Thymus (tissue), 11 donors: ENCODE measurements around the gene HYLS1. TPM values are rescaled to one million over a fixed set of nuclear protein-coding genes. Genes with fewer than 3 reads are reported as not detected.
"Not testable (repeated sequence)": the region's sequence is repeated elsewhere in the genome, so short reads cannot be mapped to it uniquely, and the experiment has no call there.

ENCODE experiments used
- DNase-seq, 9 donors: peaks; one replicate each; pipeline ENCODE4 v3.0.0-alpha.2; 2013; ENCODE audit warnings: low spot score in 9 of 9, low read depth in 6 of 9, missing footprints in 1 of 9
- H3K27ac ChIP-seq, 2 donors: one replicate each; pipeline ENCODE4 v1.5.1; 2013; ENCODE audit warnings: control low read depth in 1 of 2, low read depth in 1 of 2, low read length in 1 of 2, mild to moderate bottlenecking in 1 of 2, moderate library complexity in 1 of 2
- H3K27me3 ChIP-seq, 2 donors: one replicate each; pipeline ENCODE4 v1.5.1; 2013; ENCODE audit warnings: low read length in 1 of 2; ENCODE audit not compliant: control insufficient read depth in 2 of 2, insufficient read depth in 1 of 2
- H3K36me3 ChIP-seq, 2 donors: one replicate each; pipeline ENCODE4 v1.5.1; 2013; ENCODE audit warnings: low read length in 1 of 2, mild to moderate bottlenecking in 1 of 2, moderate library complexity in 1 of 2; ENCODE audit not compliant: control insufficient read depth in 2 of 2, insufficient read depth in 2 of 2
- H3K4me1 ChIP-seq, 2 donors: one replicate each; pipeline ENCODE4 v1.5.1; 2013; ENCODE audit warnings: low read length in 2 of 2; ENCODE audit not compliant: control insufficient read depth in 2 of 2, insufficient read depth in 2 of 2
- H3K4me3 ChIP-seq, 2 donors: one replicate each; pipeline ENCODE4 v1.5.1; 2013; ENCODE audit warnings: low read length in 2 of 2, control low read depth in 1 of 2, mild to moderate bottlenecking in 1 of 2
- H3K9me3 ChIP-seq, 2 donors: one replicate each; pipeline ENCODE4 v1.5.1; 2013; ENCODE audit warnings: low read length in 1 of 2, mild to moderate bottlenecking in 1 of 2; ENCODE audit not compliant: control insufficient read depth in 2 of 2, insufficient read depth in 1 of 2
- WGBS: extraction: QIAGEN DNeasy Blood & Tissue Kit; methylation state at CpG from one replicate; pipeline ENCODE4 v1.1.7; 2013; 5-methylcytosine and 5-hydroxymethylcytosine counted together
- polyA plus RNA-seq: library from polyadenylated mRNA; stranded (reverse); fragments of 200-250 nt; gene quantifications from one replicate; pipeline ENCODE4 v1.2.3, GENCODE V29; 2013
- total RNA-seq: library from RNA; stranded (reverse); fragments of 120-200 nt; gene quantifications from one replicate; pipeline ENCODE4 v1.2.4, GENCODE V29; 2013
- donor health status: healthy.

HYLS1 gene
- total and polyA plus RNA-seq, 2 donors: 3.6 to 9.0 TPM

DNA sequence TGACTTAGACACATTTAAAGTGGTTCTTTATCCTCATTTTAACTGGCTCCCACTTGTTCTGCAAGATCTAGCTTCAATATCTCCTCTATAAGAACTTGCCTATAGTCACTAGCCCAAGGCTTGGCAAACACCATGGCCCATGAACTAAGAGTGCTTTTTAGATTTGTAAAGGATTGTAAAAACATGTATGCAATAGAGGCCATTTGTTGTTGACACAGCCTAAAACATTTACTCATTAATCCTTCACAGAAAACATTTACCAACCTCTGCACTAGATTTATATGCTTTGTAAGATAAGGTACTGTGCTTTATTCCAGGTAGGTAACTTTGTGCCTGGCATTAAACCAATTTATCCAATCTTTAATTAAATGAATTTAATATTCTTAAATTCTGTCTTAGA, 5.5 kb downstream of the HYLS1 start:
- H3K4me3 ChIP-seq: no peak overlapping the region
- H3K36me3 ChIP-seq: peaks cover 12 to 33% of the 10 kb centered on the region in 2 donors
- H3K27ac ChIP-seq: no peak overlapping the region
- no peaks in the 10 kb centered on the region for H3K27me3 ChIP-seq
- H3K4me1 ChIP-seq: peaks cover 0 to 3% of the 10 kb centered on the region in 2 donors
- H3K9me3 ChIP-seq: no peaks in the 10 kb centered on the region
- no peak for DNase-seq

- peaks cover 0 to 4% of the 10 kb centered on the region in 2 donors for H3K9me3 ChIP-seq
- H3K4me3 ChIP-seq: no peak overlapping the region
- peaks cover 12 to 32% of the 10 kb centered on the region in 2 donors for H3K27me3 ChIP-seq
- peaks cover 14 to 21% of the 10 kb centered on the region in 2 donors for H3K4me1 ChIP-seq
- no peak for DNase-seq
- 97% methylated on average over 6 of the region's 6 CpGs for WGBS
- no peak overlapping the region for H3K27ac ChIP-seq
- H3K36me3 ChIP-seq: peaks cover 0 to 18% of the 10 kb centered on the region in 2 donors
Measured at GRCh38 chr11:125901872-125902271, 14.4 kb downstream of the HYLS1 start.

GRCh38 chr11:125902277-125902926, 14.9 kb downstream of the HYLS1 start:
- peaks cover 12 to 32% of the 10 kb centered on the region in 2 donors for H3K27me3 ChIP-seq
- peaks cover 14 to 21% of the 10 kb centered on the region in 2 donors for H3K4me1 ChIP-seq
- H3K36me3 ChIP-seq: peaks cover 0 to 18% of the 10 kb centered on the region in 2 donors
- H3K9me3 ChIP-seq: peaks cover 0 to 4% of the 10 kb centered on the region in 2 donors
- peak overlapping the region; percentile 84 to 88 for H3K27ac ChIP-seq
- WGBS: 59% methylated on average over 20 of the region's 20 CpGs
- DNase-seq: no peak
- peak overlapping the region; percentile 83 to 84 for H3K4me3 ChIP-seq

- H3K4me1 ChIP-seq: peaks cover 14 to 21% of the 10 kb centered on the region in 2 donors
- WGBS: 2% methylated on average over 31 of the region's 31 CpGs
- H3K27ac ChIP-seq: peak within 1 kb of the TSS; percentile 84 to 88
- peaks cover 0 to 4% of the 10 kb centered on the region in 2 donors for H3K9me3 ChIP-seq
- H3K36me3 ChIP-seq: peaks cover 0 to 14% of the 10 kb centered on the region in 2 donors
- DNase-seq: peak; percentile 66 to 92 (median 80)
- peaks cover 12 to 32% of the 10 kb centered on the region in 2 donors for H3K27me3 ChIP-seq
- H3K4me3 ChIP-seq: peak within 1 kb of the TSS; percentile 83 to 84
Measured at GRCh38 chr11:125902927-125903710, 15.7 kb downstream of the HYLS1 start, which contains the start of gene PUS3. TSS of gene PUS3 (minus strand) at chr11:125903206. CDS start at chr11:125896284, 6,922 bp downstream.

GRCh38 chr11:125903711-125904659, 16.5 kb downstream of the HYLS1 start, which contains the start of gene DDX25:
TSS of gene DDX25 (plus strand) at chr11:125904508. CDS start at chr11:125904518, 10 bp downstream.
- 4% methylated on average over 81 of the region's 81 CpGs for WGBS
- H3K9me3 ChIP-seq: peaks cover 0 to 4% of the 10 kb centered on the region in 2 donors
- H3K36me3 ChIP-seq: peaks cover 0 to 12% of the 10 kb centered on the region in 2 donors
- H3K4me1 ChIP-seq: peaks cover 14 to 21% of the 10 kb centered on the region in 2 donors
- H3K27ac ChIP-seq: no peak within 1 kb of the TSS
- peak in 4 of 9 donors; percentile 18 to 41 (median 29) for DNase-seq
- H3K27me3 ChIP-seq: peaks cover 12 to 32% of the 10 kb centered on the region in 2 donors
- peak within 1 kb of the TSS; percentile 16 to 83 for H3K4me3 ChIP-seq

- H3K27me3 ChIP-seq: peaks cover 12 to 32% of the 10 kb centered on the region in 2 donors
- peaks cover 0 to 4% of the 10 kb centered on the region in 2 donors for H3K9me3 ChIP-seq
- 54% methylated on average over 11 of the region's 11 CpGs for WGBS
- H3K36me3 ChIP-seq: peaks cover 0 to 8% of the 10 kb centered on the region in 2 donors
- H3K4me1 ChIP-seq: peaks cover 14 to 21% of the 10 kb centered on the region in 2 donors
- DNase-seq: no peak
- H3K27ac ChIP-seq: no peak overlapping the region
- H3K4me3 ChIP-seq: peak overlapping the region in 1 of 2 donors; percentile 83
Measured at GRCh38 chr11:125904678-125905077, 17.2 kb downstream of the HYLS1 start.

DNA sequence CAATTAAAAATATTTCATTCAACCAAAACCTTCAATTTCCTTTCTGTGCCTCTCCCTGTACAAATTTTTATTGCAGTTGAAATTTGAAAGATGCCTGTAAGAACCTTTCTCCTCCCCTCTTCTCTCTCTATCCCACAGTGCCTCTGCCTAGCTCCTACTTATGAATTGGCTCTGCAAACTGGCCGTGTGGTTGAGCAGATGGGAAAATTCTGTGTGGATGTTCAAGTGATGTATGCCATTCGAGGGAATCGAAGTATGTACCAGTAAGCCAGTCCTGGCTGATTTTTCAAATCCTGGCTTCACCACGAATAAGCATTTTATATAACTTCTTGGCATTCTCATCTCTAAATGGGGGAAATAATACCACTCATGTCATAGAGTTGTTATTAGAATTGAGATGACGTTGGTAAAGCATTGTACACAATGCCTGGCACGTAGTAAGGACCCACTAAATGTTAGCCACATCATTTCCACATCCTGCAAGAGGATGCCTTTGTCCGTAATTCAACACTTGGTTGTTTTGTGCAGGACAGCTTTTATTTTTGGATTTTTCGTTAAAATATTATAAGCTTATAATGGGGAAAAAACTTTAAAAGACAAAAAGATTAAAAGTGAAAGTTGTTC, 22.9 kb downstream of the HYLS1 start:
- Histone ChIP-seq H3K4me1 (no peaks in the 10 kb centered on the region), H3K9me3 (no peaks in the 10 kb centered on the region), H3K36me3 (no peaks in the 10 kb centered on the region), H3K27ac (no peak overlapping the region), H3K27me3 (peaks cover 8 to 13% of the 10 kb centered on the region in 2 donors), H3K4me3 (no peak overlapping the region)
- DNase-seq: no peak
- 94% methylated on average over 8 of the region's 8 CpGs for WGBS

GRCh38 chr11:125914601-125915000, 27.1 kb downstream of the HYLS1 start:
- not testable (repeated sequence) for H3K4me1 ChIP-seq, H3K4me3 ChIP-seq, H3K27me3 ChIP-seq, H3K9me3 ChIP-seq, H3K27ac ChIP-seq, H3K36me3 ChIP-seq, DNase-seq
- WGBS: 94% methylated on average over 3 of the region's 3 CpGs
